Mucosa of rectum (tissue), 2 donors: ENCODE results near the gene CDPF1.

Experiments
- H3K27ac ChIP-seq, 2 donors: one replicate each; pipeline ENCODE4 v1.7.0; 2013; ENCODE audit warnings: inconsistent platforms in 2 of 2, low read depth in 2 of 2, low read length in 2 of 2
- H3K27me3 ChIP-seq, 2 donors: one replicate each; pipeline ENCODE4 v1.7.0; 2013; ENCODE audit warnings: low read length in 2 of 2; ENCODE audit not compliant: control insufficient read depth in 2 of 2, insufficient read depth in 2 of 2
- H3K36me3 ChIP-seq, 2 donors: one replicate each; pipeline ENCODE4 v1.7.0; 2013; ENCODE audit warnings: low read length in 2 of 2; ENCODE audit not compliant: control insufficient read depth in 2 of 2, insufficient read depth in 2 of 2
- H3K4me1 ChIP-seq, 2 donors: one replicate each; pipeline ENCODE4 v1.7.0; 2013; ENCODE audit warnings: low read length in 2 of 2, mild to moderate bottlenecking in 1 of 2; ENCODE audit not compliant: control insufficient read depth in 2 of 2, insufficient read depth in 2 of 2
- H3K4me3 ChIP-seq, 2 donors: one replicate each; pipeline ENCODE4 v1.7.0; 2013; ENCODE audit warnings: low read length in 2 of 2
- H3K9ac ChIP-seq, 2 donors: one replicate each; pipeline ENCODE4 v1.7.0; 2013; ENCODE audit warnings: low read length in 2 of 2, low read depth in 1 of 2, mild to moderate bottlenecking in 1 of 2
- H3K9me3 ChIP-seq, 2 donors: one replicate each; pipeline ENCODE4 v1.7.0; 2013; ENCODE audit warnings: low read length in 2 of 2; ENCODE audit not compliant: control insufficient read depth in 2 of 2
- donor health status: healthy.
- donor health status: Normal muscosa, but diverticular disease.

CDPF1 gene

DNA sequence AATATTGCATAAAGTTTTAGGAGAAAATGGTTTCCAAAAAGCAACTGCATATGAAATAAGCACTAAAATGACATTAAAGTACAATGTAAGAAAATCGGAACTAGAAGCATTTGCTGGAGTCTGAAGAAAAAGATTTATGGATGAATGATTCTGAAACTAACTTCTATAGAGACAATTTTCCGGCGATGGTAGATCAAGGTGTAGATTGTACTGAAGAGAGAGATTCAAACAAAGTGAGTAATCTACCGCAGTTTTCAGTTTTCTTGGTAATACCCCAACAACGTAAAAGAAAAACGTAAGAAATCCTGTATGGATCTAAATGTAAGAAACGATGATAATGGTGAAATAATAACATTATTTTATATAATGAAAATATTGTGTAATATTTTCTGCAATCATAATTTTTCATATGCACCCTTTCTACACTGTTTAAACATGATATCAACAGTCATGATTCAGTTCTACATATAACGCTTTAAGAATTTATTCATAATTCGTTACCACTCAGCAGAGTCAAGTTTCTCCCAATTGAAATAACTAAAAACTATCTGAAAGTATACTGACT, 1.8 kb upstream of the CDPF1 start:
- Histone ChIP-seq H3K4me3 (no peak overlapping the region), H3K27ac (no peak overlapping the region), H3K9ac (no peak overlapping the region), H3K27me3 (no peaks in the 10 kb centered on the region), H3K36me3 (no peaks in the 10 kb centered on the region), H3K4me1 (peaks cover 5 to 10% of the 10 kb centered on the region in 2 donors), H3K9me3 (no peaks in the 10 kb centered on the region)

GRCh38 chr22:46251266-46251665, 1.2 kb upstream of the CDPF1 start:
- Histone ChIP-seq H3K36me3 (no peaks in the 10 kb centered on the region), H3K4me1 (peaks cover 5 to 10% of the 10 kb centered on the region in 2 donors), H3K27me3 (no peaks in the 10 kb centered on the region), H3K9ac (peak overlapping the region; percentile 81 to 97), H3K4me3 (peak overlapping the region; percentile 84 to 93), H3K9me3 (no peaks in the 10 kb centered on the region), H3K27ac (no peak overlapping the region)

DNA sequence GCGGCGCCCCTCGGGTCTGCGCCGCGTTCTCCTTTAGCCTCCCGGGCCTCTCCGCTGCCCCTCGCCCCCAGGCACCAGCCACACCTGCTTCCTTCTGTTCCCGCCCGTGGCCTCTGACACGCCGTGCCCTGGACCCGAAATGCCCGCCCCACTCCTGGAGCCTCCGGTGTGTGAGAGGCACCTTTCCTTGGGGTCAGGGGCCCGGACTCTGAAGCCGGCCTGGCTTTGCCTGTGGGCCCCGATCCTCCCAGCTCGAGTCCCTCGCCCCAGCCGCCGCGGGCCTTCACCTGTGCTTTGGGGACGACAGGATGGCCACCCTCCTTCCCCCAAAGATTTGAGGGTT, 661 bp upstream of the CDPF1 start:
- Histone ChIP-seq H3K27ac (peak overlapping the region; percentile 86 to 87), H3K4me3 (peak overlapping the region; percentile 84 to 93)

GRCh38 chr22:46247443-46247975, 2.6 kb downstream of the CDPF1 start:
- Histone ChIP-seq H3K9ac (no peak overlapping the region), H3K4me1 (peaks cover 5 to 10% of the 10 kb centered on the region in 2 donors), H3K9me3 (no peaks in the 10 kb centered on the region), H3K36me3 (peaks cover 0 to 8% of the 10 kb centered on the region in 2 donors), H3K27me3 (no peaks in the 10 kb centered on the region), H3K27ac (no peak overlapping the region), H3K4me3 (no peak overlapping the region)

More for the DNA sequence above, 661 bp upstream of the CDPF1 start:
- Histone ChIP-seq H3K27me3 (no peaks in the 10 kb centered on the region), H3K4me1 (peaks cover 5 to 10% of the 10 kb centered on the region in 2 donors), H3K9me3 (no peaks in the 10 kb centered on the region), H3K9ac (peak overlapping the region; percentile 81 to 97), H3K36me3 (no peaks in the 10 kb centered on the region)

DNA sequence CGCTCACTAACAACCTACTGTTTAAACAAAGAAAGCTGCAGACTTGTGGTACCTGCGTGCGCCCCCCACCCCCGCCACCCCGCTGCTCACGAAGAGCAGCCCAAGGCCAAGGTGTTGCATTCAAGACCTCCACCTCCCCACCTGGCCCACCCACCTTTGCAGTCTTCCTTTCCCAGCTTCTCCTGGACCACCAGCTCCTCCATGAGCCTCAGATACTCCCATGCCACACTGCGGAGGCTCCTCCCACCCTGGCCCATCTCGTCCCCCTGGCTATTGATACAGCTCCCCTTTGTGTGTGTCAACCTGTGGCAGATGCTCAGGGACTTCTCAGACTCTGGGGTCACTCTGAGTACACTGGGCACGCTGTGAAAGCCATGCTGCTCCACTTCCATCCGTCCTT, 3.9 kb downstream of the CDPF1 start:
- H3K27ac ChIP-seq = no peak overlapping the region

GRCh38 chr22:46245511-46245910, 4.6 kb downstream of the CDPF1 start:
- no peak overlapping the region for H3K4me3 ChIP-seq
- no peaks in the 10 kb centered on the region for H3K9me3 ChIP-seq
- H3K4me1 ChIP-seq = peaks cover 3 to 4% of the 10 kb centered on the region in 2 donors
- H3K27ac ChIP-seq = no peak overlapping the region
- H3K27me3 ChIP-seq = no peaks in the 10 kb centered on the region
- H3K36me3 ChIP-seq = peaks cover 5 to 8% of the 10 kb centered on the region in 2 donors
- no peak overlapping the region for H3K9ac ChIP-seq

More for the DNA sequence above, 3.9 kb downstream of the CDPF1 start:
- Histone ChIP-seq H3K4me1 (peaks cover 4 to 9% of the 10 kb centered on the region in 2 donors), H3K9me3 (no peaks in the 10 kb centered on the region), H3K27me3 (no peaks in the 10 kb centered on the region), H3K4me3 (no peak overlapping the region), H3K36me3 (peaks cover 0 to 8% of the 10 kb centered on the region in 2 donors), H3K9ac (no peak overlapping the region)

DNA sequence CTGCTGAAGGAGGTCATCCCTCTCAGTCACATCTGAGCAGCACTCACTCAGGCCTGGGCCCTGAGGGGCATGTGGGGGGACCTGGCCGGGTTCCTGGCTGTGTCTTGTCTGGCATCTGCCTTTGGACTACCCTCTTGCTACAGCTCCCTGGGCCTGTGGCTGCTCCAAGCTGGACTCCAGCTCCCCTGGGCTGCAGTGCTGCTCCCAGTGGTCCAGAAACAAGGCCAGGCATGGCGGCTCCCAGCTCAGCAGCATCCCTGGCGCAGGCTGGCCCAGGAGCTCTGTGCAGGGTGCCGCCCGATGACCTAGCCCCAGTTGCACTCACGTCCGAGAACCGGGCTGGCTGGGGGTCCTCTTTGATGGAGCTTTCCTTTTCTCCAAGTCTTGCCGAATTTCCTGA, 5.3 kb downstream of the CDPF1 start:
- H3K27me3 ChIP-seq = no peaks in the 10 kb centered on the region
- H3K9me3 ChIP-seq = no peaks in the 10 kb centered on the region
- no peak overlapping the region for H3K9ac ChIP-seq
- peaks cover 7 to 12% of the 10 kb centered on the region in 2 donors for H3K36me3 ChIP-seq
- no peak overlapping the region for H3K27ac ChIP-seq
- H3K4me1 ChIP-seq = peaks cover 3 to 4% of the 10 kb centered on the region in 2 donors
- H3K4me3 ChIP-seq = no peak overlapping the region

GRCh38 chr22:46242076-46242475, 8.0 kb downstream of the CDPF1 start:
- Histone ChIP-seq H3K27ac (no peak overlapping the region), H3K4me1 (peaks cover 0 to 3% of the 10 kb centered on the region in 2 donors), H3K9me3 (no peaks in the 10 kb centered on the region), H3K36me3 (peaks cover 22 to 28% of the 10 kb centered on the region in 2 donors), H3K4me3 (no peak overlapping the region), H3K27me3 (no peaks in the 10 kb centered on the region), H3K9ac (no peak overlapping the region)

DNA sequence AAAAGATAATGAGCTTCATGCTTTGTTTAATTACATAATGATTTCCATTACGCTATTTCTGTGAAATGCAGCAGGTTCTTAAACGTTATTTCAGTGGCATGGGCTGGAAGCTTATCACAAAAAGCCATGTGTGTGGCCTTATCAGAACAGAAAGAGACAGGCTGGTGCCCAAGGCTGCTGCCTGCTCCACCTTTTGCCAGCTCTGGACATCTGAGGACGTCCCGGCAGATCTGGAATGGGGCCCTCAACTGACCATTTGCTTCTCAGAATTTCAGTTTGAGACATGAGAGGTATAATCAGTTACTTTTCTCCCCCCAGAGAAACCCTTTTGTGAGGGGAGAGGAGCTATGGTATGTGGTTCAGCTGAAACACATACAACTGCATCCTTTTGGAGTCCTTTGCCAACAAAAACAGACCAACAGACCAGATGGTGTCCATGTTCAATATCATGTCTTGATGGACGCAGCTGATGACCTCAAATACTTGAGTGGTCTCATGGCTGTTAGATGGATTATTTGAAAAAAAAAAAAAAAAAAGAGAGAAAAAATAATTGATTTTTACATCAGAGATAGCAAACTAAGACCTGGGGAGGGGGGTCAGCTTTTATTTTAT, 8.6 kb downstream of the CDPF1 start:
- peaks cover 0 to 3% of the 10 kb centered on the region in 2 donors for H3K4me1 ChIP-seq
- no peaks in the 10 kb centered on the region for H3K9me3 ChIP-seq
- no peak overlapping the region for H3K4me3 ChIP-seq
- H3K9ac ChIP-seq = no peak overlapping the region
- peaks cover 26 to 28% of the 10 kb centered on the region in 2 donors for H3K36me3 ChIP-seq
- H3K27me3 ChIP-seq = no peaks in the 10 kb centered on the region
- no peak overlapping the region for H3K27ac ChIP-seq

DNA sequence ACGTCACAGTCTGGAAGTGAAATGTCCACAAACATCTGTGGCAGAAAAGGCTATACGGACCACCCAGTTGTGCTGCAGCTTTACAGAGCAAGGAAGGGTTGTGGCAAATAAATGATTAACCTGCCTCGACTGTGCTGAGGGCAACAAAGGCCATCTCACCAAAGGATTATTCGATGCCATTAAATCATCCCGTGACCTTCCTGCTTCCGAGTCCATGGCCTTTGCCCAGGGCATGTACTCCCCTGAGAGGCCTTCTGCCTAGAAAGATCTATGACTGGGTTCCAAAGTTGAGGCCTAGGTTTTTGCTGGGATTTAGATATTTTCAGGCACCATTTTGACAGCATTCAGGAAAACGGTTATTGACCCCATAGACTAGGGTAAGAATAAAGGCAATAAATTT, 9.2 kb downstream of the CDPF1 start:
- Histone ChIP-seq H3K27me3 (no peaks in the 10 kb centered on the region), H3K4me1 (peaks cover 0 to 3% of the 10 kb centered on the region in 2 donors), H3K9me3 (no peaks in the 10 kb centered on the region), H3K4me3 (no peak overlapping the region), H3K27ac (no peak overlapping the region), H3K36me3 (peaks cover 28 to 31% of the 10 kb centered on the region in 2 donors), H3K9ac (no peak overlapping the region)
